ENCODE measurements around the gene EPG5.

- TF ChIP-seq RFX5 (IDR thresholded peaks at IDR 0.05; ENCODE audit: low read depth, low read length) (no peak), YY1 (IDR thresholded peaks at IDR 0.05; ENCODE audit: low read depth, low read length) (no peak), CTCF (IDR thresholded peaks at IDR 0.05 in 2 of 3, conservative IDR thresholded peaks at IDR 0.05 in 1 of 3; ENCODE audit: control insufficient read depth in 2 of 3, extremely low read depth in 1 of 3, insufficient read depth in 1 of 3, low read depth in 3 of 3, low read length in 3 of 3) (no peak)
These were observed 9.8 kb upstream of the EPG5 start for GRCh38 chr18:45976974-45977373.
